OCI-LY7 (cell line): ENCODE measurements around the gene ITGB1.

Experiments
- CTCF ChIP-seq: fragments of 200-600 bp; sonication (generic); conservative IDR thresholded peaks from 2 replicates; pipeline ENCODE4 v1.5.1; 2014; ENCODE audit warnings: mild to moderate bottlenecking, antibody characterized with exemption, low read length, moderate library complexity, mixed read lengths
- EZH2phosphoT487 ChIP-seq: fragments of 200-600 bp; sonication (generic); IDR thresholded peaks from 2 replicates; pipeline ENCODE4 v1.6.1; 2018; ENCODE audit warnings: low read depth, borderline replicate concordance, mild to moderate bottlenecking, mixed run types, antibody characterized with exemption, low read length, moderate library complexity, mixed read lengths

DNA sequence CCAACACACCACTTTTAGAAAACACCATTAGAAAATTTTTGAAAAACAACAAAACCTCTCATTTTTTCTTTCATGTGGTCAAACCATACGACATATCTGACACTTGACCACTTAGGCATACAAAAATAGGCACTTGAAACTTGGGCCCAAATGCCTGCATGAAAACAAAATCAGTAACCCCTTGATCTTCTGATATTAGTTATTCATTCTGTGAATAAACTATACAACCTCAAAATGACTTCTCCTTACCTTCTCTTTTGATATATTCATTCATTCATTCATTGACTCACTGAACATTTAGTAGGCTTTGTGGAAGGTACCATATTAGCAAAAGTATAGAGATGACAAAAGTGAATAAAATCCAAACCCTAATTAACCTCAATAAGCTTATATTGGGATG, 26.4 kb downstream of the ITGB1 start:
- TF ChIP-seq CTCF = no peak
- no peak for TF ChIP-seq EZH2phosphoT487
